GM23248 (cell line): ENCODE results near the gene ZNF260. TPM values are rescaled to one million over a fixed set of nuclear protein-coding genes. Genes with fewer than 3 reads are reported as not detected.
A peak's percentile ranks its signal among the peaks of the same experiment; 100 is the strongest.

Experiments
- DNase-seq: peaks from one replicate; pipeline ENCODE4 v3.0.0-alpha.2; 2015
- H2AFZ ChIP-seq: fragments of 200-600 bp; sonication (generic); 2 replicates; pipeline ENCODE4 v1.6.1; 2016; ENCODE audit warnings: antibody characterized with exemption
- H3F3A ChIP-seq: fragments of 200-600 bp; sonication (generic); 2 replicates; pipeline ENCODE4 v1.6.1; 2016; ENCODE audit warnings: mild to moderate bottlenecking, antibody characterized with exemption, mixed run types; ENCODE audit not compliant: insufficient read depth
- H3K27ac ChIP-seq: fragments of 200-600 bp; sonication (generic); 2 replicates; pipeline ENCODE4 v1.5.1; 2016; ENCODE audit warnings: mild to moderate bottlenecking
- H3K27me3 ChIP-seq: fragments of 200-600 bp; sonication (generic); replicated peaks from 2 replicates; pipeline ENCODE4 v1.6.1; 2016; ENCODE audit warnings: mild to moderate bottlenecking; ENCODE audit not compliant: insufficient read depth
- H3K36me3 ChIP-seq: fragments of 200-600 bp; sonication (generic); 2 replicates; pipeline ENCODE4 v1.6.1; 2016; ENCODE audit warnings: low read depth, mild to moderate bottlenecking
- H3K4me1 ChIP-seq: fragments of 200-600 bp; sonication (generic); 2 replicates; pipeline ENCODE4 v1.6.1; 2016; ENCODE audit warnings: mild to moderate bottlenecking; ENCODE audit not compliant: insufficient read depth
- H3K4me2 ChIP-seq: fragments of 200-600 bp; sonication (generic); one replicate; pipeline ENCODE4 v1.6.1; 2016; ENCODE audit warnings: mild to moderate bottlenecking; ENCODE audit not compliant: unreplicated experiment
- H3K4me3 ChIP-seq: fragments of 200-600 bp; sonication (generic); 2 replicates; pipeline ENCODE4 v1.5.1; 2016; ENCODE audit warnings: mild to moderate bottlenecking
- H3K79me2 ChIP-seq: fragments of 200-600 bp; sonication (generic); 2 replicates; pipeline ENCODE4 v1.6.1; 2016; ENCODE audit warnings: mild to moderate bottlenecking; ENCODE audit not compliant: insufficient read depth
- H3K9ac ChIP-seq: fragments of 200-600 bp; sonication (generic); 2 replicates; pipeline ENCODE4 v1.6.1; 2016; ENCODE audit warnings: mild to moderate bottlenecking
- H3K9me2 ChIP-seq: fragments of 200-600 bp; sonication (generic); 2 replicates; pipeline ENCODE4 v1.6.1; 2016; ENCODE audit warnings: mixed run types, mild to moderate bottlenecking, moderate library complexity; ENCODE audit not compliant: insufficient read depth
- H3K9me3 ChIP-seq: fragments of 200-600 bp; sonication (generic); one replicate; pipeline ENCODE4 v1.6.1; 2017; ENCODE audit warnings: low read depth
- H4K20me1 ChIP-seq: fragments of 200-600 bp; sonication (generic); 2 replicates; pipeline ENCODE4 v1.6.0; 2016; ENCODE audit not compliant: insufficient read depth
- EZH2 ChIP-seq: fragments of 200-600 bp; sonication (generic); IDR thresholded peaks from 2 replicates; pipeline ENCODE4 v1.6.1; 2018; ENCODE audit warnings: antibody characterized with exemption, mild to moderate bottlenecking; ENCODE audit not compliant: insufficient read depth, poor library complexity, severe bottlenecking
- EZH2phosphoT487 ChIP-seq: fragments of 200-600 bp; sonication (generic); IDR thresholded peaks from 2 replicates; pipeline ENCODE4 v1.6.1; 2018; ENCODE audit warnings: antibody characterized with exemption, moderate library complexity, mild to moderate bottlenecking, low read depth; ENCODE audit not compliant: insufficient read depth
- WGBS, 2 experiments: methylation state at CpG; one replicate each; pipeline ENCODE4 v1.1.6; 2015 to 2017; ENCODE audit warnings: low lambda C conversion rate in 2 of 2, low coverage in 1 of 2; ENCODE audit errors: missing lambda C conversion rate in 2 of 2; 5-methylcytosine and 5-hydroxymethylcytosine counted together
- in situ Hi-C: fragments of 300-500 bp; cut with MboI; formaldehyde crosslinking; loops from 2 replicates; pipeline ENCODE4 v1.15.0; 2020
- polyA plus RNA-seq: library from polyadenylated mRNA; unstranded; fragments of >200 nt; fragmentation: Nextera tagmentation; extraction: Ambion mirVana; gene quantifications from 2 replicates; pipeline ENCODE4 v1.2.1, GENCODE V29; 2016
- total RNA-seq: library from RNA; depleted of rRNA; stranded (reverse); fragments of >200 nt; shearing (Covaris generic); gene quantifications from 2 replicates; pipeline ENCODE4 v1.2.3, GENCODE V29; 2014

ZNF260 gene
- total and polyA plus RNA-seq, 2 experiments from 2014 or later = 12.9 to 13.6 TPM

DNA sequence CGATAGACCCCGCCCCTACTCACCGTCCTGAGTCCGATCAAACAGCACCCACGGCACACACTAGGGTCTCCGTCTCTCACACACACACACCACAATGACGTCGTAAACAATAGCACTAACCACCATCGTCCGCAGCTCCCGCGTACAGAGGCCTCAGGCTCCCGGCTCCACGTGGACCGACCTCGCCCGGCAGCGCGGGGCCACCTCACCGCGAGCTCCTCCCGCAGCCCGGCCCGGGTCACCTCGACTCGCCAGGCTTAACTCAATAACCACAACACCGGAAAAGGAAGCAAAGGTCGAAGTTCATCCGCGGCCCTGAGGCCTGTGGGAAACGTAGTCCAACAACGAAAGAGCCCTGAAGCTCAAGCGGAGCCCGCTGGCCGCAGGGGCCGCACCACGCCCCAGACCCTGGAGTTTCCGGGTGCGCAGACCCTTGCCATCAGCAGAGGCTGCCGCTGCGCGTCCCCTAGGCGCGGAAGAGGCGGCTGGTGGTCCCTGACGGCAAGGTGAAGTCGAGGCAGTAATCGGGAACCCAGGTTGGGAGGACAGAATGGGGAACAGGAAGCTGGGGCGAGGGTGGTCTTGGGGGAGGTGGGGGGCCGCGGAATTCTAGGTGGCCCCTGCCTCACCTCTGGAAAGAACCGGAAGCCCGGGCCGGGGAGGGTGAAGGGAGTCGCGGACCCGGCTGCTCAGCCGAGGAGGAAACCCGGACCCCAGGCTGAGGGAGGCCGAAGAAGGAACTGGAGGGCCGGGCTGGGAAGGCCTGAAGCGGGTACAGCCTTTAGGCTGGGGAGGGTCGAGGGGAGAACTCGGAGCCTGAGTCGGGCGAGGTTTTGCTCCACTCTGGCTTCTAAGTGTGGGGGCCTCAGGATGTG, 45.2 kb upstream of the ZNF260 start, which contains the start of gene ZNF529:
TSS of gene ZNF529 (minus strand) at position 273 of the 875 bp plus-strand sequence. CDS start 946 bp downstream, outside the sequence.
- Histone ChIP-seq H4K20me1 (no peaks in the 10 kb centered on the region), H3K9me2 (no peaks in the 10 kb centered on the region)
- 1% methylated on average over 55 to 65 of the region's 66 CpGs for WGBS, 2 experiments

DNA sequence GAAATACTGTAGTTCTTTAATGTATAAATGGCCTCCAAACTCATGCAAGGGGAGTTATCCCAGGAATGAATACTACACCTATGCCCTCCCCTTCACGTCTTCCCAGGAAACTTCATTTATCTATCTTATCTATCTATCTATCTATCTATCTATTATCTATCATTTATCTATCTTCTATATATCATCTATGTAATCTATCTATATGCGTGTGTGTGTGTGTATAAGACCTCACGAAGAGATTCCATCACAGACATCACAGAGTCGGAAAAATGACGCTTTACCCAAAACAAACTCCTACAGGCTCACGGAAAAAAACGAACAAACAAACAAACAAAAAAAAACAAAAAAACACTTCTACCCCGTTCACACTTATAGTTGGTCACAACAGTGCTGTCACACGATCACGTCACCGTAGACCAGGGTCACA, 44.5 kb upstream of the ZNF260 start:
- Histone ChIP-seq H3K9me2 (no peaks in the 10 kb centered on the region), H3K27ac (peak overlapping the region; percentile 80), H3K4me3 (peak overlapping the region; percentile 94), H3K36me3 (peaks cover 8% of the 10 kb centered on the region), H3K4me2 (peak overlapping the region; percentile 83), H2AFZ (peak overlapping the region; percentile 92), H3F3A (no peaks in the 10 kb centered on the region), H3K4me1 (peaks cover 6% of the 10 kb centered on the region; the same call in 1 of the 2 replicates), H3K9ac (peak overlapping the region; percentile 94), H3K79me2 (peaks cover 100% of the 10 kb centered on the region), H3K27me3 (no peaks in the 10 kb centered on the region), H3K9me3 (no peaks in the 10 kb centered on the region), H4K20me1 (no peaks in the 10 kb centered on the region)
- DNase-seq = no peak
- TF ChIP-seq EZH2 = no peak
- TF ChIP-seq EZH2phosphoT487 = no peak
- in situ Hi-C loops = no loop called here
- 2% methylated on average over 11 of the region's 11 CpGs for WGBS, 2 experiments

More for the DNA sequence above, 45.2 kb upstream of the ZNF260 start, which contains the start of gene ZNF529:
- Histone ChIP-seq H3K4me3 (peak within 1 kb of the TSS; percentile 94), H3K36me3 (peaks cover 12% of the 10 kb centered on the region), H3K9me3 (no peaks in the 10 kb centered on the region), H3K27me3 (no peaks in the 10 kb centered on the region), H3K4me1 (peaks cover 6% of the 10 kb centered on the region; the same call in 1 of the 2 replicates), H3F3A (no peaks in the 10 kb centered on the region), H2AFZ (peak within 1 kb of the TSS; percentile 92), H3K79me2 (peaks cover 95% of the 10 kb centered on the region), H3K4me2 (peak within 1 kb of the TSS; percentile 83), H3K27ac (peak within 1 kb of the TSS; percentile 80), H3K9ac (peak within 1 kb of the TSS; percentile 94)
- in situ Hi-C loops = no loop called here
- DNase-seq = peak; percentile 94
- TF ChIP-seq EZH2 (no peak), EZH2phosphoT487 (no peak)

DNA sequence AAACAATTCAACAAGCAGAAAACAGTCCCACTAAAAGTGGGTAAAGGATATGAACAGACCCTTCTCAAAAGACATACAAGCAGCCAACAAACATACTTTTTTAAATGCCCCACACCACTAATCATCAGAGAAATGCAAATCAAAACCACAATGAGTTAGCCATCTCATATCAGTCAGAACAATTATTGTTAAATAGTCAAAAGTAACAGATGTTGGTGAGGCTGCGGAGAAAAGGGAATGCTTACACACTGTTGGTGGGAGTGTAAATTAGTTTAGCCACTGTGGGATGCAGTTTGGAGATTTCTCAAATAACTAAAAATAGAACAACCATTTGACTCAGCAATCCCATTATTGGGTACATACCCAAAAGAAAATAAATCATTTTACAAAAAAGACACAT, 36.3 kb upstream of the ZNF260 start:
- H3K9me2 ChIP-seq = no peaks in the 10 kb centered on the region
- H3K36me3 ChIP-seq = peaks cover 29% of the 10 kb centered on the region; the same call in 1 of the 2 replicates
- H3F3A ChIP-seq = no peaks in the 10 kb centered on the region
- H4K20me1 ChIP-seq = no peaks in the 10 kb centered on the region
- no peak overlapping the region for H2AFZ ChIP-seq
- no peak overlapping the region for H3K4me3 ChIP-seq
- DNase-seq = no peak
- H3K9ac ChIP-seq = no peak overlapping the region
- no peaks in the 10 kb centered on the region for H3K9me3 ChIP-seq
- H3K27me3 ChIP-seq = no peaks in the 10 kb centered on the region
- in situ Hi-C loops = no loop called here
- H3K4me1 ChIP-seq = no peaks in the 10 kb centered on the region
- no peak overlapping the region for H3K27ac ChIP-seq
- no peak overlapping the region for H3K4me2 ChIP-seq
- peaks cover 100% of the 10 kb centered on the region for H3K79me2 ChIP-seq
- TF ChIP-seq EZH2phosphoT487 = no peak
- 97 to 100% methylated on average over 1 of the region's 1 CpG for WGBS, 2 experiments

DNA sequence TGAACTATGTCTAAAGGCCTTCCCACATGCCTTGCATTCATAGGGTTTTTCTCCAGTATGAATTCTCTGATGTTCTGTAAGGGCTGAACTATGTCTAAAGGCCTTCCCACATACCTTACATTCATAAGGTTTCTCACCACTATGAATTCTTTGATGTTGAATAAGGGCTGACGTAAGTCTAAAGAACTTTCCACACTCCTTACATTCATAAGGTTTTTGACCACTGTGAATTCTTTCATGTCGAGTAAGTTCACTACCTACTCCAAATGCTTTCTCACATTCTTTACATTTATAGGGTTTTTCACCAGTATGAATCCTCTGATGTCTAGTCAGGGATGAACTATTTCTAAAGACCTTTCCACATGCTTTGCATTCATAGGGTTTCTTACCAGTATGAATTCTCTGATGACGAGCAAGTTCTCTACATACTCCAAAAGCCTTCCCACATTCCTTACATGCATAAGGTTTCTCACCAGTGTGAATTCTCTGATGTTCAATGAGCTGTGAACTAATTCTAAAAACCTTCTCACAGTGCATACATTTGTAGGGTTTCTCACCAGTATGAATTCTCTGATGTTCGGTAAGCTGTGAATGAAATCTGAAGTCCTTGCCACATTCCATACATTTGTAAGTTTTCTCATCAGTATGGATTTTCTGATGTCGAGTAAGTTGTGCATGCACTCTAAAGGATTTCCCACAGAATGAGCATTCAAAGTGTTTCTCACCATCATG, 19.1 kb upstream of the ZNF260 start:
- DNase-seq = peak; percentile 3
- H2AFZ ChIP-seq = no peak overlapping the region
- WGBS, 2 experiments = 97% methylated on average over 5 of the region's 5 CpGs
- no peak overlapping the region for H3K4me2 ChIP-seq
- no peak overlapping the region for H3K27ac ChIP-seq
- no peak overlapping the region for H3K9ac ChIP-seq
- H3K36me3 ChIP-seq = peaks cover 98% of the 10 kb centered on the region
- no peak overlapping the region for H3K4me3 ChIP-seq
- peaks cover 27% of the 10 kb centered on the region for H3F3A ChIP-seq
- H4K20me1 ChIP-seq = no peaks in the 10 kb centered on the region
- no peaks in the 10 kb centered on the region for H3K27me3 ChIP-seq
- TF ChIP-seq EZH2 = no peak
- no peak for TF ChIP-seq EZH2phosphoT487
- peaks cover 66% of the 10 kb centered on the region for H3K9me3 ChIP-seq
- in situ Hi-C loops = no loop called here
- no peaks in the 10 kb centered on the region for H3K9me2 ChIP-seq
- no peaks in the 10 kb centered on the region for H3K79me2 ChIP-seq
- no peaks in the 10 kb centered on the region for H3K4me1 ChIP-seq
